ENCODE measurements around the gene ADAMTS9. TPM values are rescaled to one million over a fixed set of nuclear protein-coding genes. Genes with fewer than 3 reads are reported as not detected.

ADAMTS9 gene
- total RNA-seq, 1 experiment from 2014 or later = 1.8 TPM

- no peak overlapping the region for H3K27ac Mint-ChIP-seq (ENCODE audit: low read depth, unreplicated experiment)
- no peak overlapping the region for H3K4me3 Mint-ChIP-seq (ENCODE audit: unreplicated experiment)
- intact Hi-C loops (cut with micrococcal nuclease) = no loop called here
- BruUV-seq (replicated peaks) = no TSS peak
- no peaks in the 10 kb centered on the region for H3K27me3 Mint-ChIP-seq (ENCODE audit: insufficient read depth, unreplicated experiment)
- ChIA-PET POLR2A (no interaction called here), CTCF (interaction anchor here (1.0 kb wide), 1 partner anchor 12 kb away, joined by 3 read pairs; no protein-coding TSS in a partner anchor)
- H3K36me3 Mint-ChIP-seq (ENCODE audit: insufficient read depth, unreplicated experiment) = no peaks in the 10 kb centered on the region
- TF ChIP-seq CTCF (IDR thresholded peaks at IDR 0.05; ENCODE audit: unreplicated experiment) = no peak
- DNase-seq (ENCODE audit: unreplicated experiment) = no peak
- H3K4me1 Mint-ChIP-seq (ENCODE audit: insufficient read depth, unreplicated experiment) = no peaks in the 10 kb centered on the region
- H3K9me3 Mint-ChIP-seq (ENCODE audit: unreplicated experiment) = no peaks in the 10 kb centered on the region
Observed at GRCh38 chr3:64659617-64659978, 28.2 kb downstream of the ADAMTS9 start.

DNA sequence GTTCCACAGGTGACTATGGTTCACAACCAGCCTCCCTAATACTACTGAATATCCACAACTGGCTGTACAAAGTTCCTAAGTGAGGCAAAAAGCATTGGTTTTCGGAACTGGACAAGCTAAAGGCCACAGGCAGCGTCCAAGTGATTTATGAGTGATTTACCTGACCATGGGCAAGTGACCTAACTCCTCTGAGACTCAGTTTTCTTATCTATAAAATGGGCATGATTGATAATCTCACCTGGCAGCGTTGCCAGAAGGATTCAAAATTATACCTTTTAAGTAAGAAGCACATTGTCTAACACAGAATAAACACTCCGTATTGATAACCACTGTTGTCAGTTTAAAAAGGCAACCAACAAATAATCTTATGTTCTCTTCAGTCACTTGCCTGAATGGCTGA, 29.8 kb downstream of the ADAMTS9 start:
- DNase-seq (ENCODE audit: unreplicated experiment) = no peak
- intact Hi-C loops (cut with micrococcal nuclease) = no loop called here
- TF ChIP-seq CTCF (IDR thresholded peaks at IDR 0.05; ENCODE audit: unreplicated experiment) = no peak
- H3K27me3 Mint-ChIP-seq (ENCODE audit: insufficient read depth, unreplicated experiment) = no peaks in the 10 kb centered on the region
- H3K9me3 Mint-ChIP-seq (ENCODE audit: unreplicated experiment) = no peaks in the 10 kb centered on the region
- H3K27ac Mint-ChIP-seq (ENCODE audit: low read depth, unreplicated experiment) = no peak overlapping the region
- ChIA-PET POLR2A (no interaction called here), CTCF (no interaction called here)
- BruUV-seq (replicated peaks) = no TSS peak
- no peaks in the 10 kb centered on the region for H3K36me3 Mint-ChIP-seq (ENCODE audit: insufficient read depth, unreplicated experiment)
- H3K4me3 Mint-ChIP-seq (ENCODE audit: unreplicated experiment) = no peak overlapping the region
- no peaks in the 10 kb centered on the region for H3K4me1 Mint-ChIP-seq (ENCODE audit: insufficient read depth, unreplicated experiment)

DNA sequence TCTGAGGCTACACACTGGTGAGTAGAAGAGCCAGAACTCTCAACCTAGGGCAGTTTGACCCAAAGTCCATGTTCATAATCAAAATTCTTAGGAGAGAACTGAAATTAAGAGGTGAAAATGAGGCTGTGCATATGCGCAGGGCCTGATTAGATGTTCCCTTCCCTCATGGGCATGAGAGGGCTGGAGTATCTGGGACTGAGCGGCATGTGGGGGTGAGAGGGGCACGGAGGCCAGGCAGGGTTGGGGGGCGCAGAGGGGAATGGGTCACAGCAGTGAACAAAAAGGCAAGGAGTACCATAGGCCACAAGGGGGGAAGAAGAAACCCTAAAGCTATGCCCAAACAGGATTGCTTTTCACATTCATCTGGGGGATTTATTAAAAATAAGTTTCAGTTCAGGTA, 31.3 kb downstream of the ADAMTS9 start:
- CTCF ChIA-PET = no interaction called here

DNA sequence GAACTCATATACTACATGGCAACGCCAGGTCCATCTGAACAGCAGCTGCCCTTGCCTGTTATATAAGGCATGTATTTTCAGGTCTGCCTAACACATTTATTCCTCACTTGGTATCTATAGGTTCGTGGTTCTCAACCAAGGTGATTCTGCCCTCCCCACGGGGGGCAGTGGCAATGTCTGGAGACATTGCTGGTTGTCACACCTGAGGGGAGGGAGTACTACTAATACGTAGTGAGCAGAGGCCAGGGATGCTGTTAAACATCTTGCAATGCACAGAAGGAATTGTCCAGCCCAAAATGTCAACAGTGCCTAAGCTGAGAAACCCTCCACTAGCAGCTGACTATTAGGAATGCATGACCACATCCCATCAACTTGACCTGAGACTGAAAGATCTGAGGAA, 32.6 kb downstream of the ADAMTS9 start:
- Mint-ChIP-seq H3K27ac (ENCODE audit: low read depth, unreplicated experiment) (no peak overlapping the region), H3K36me3 (ENCODE audit: insufficient read depth, unreplicated experiment) (no peaks in the 10 kb centered on the region), H3K27me3 (ENCODE audit: insufficient read depth, unreplicated experiment) (no peaks in the 10 kb centered on the region), H3K4me3 (ENCODE audit: unreplicated experiment) (no peak overlapping the region), H3K4me1 (ENCODE audit: insufficient read depth, unreplicated experiment) (peaks cover 7% of the 10 kb centered on the region), H3K9me3 (ENCODE audit: unreplicated experiment) (no peaks in the 10 kb centered on the region)
- no peak for TF ChIP-seq CTCF (IDR thresholded peaks at IDR 0.05; ENCODE audit: unreplicated experiment)
- CTCF ChIA-PET = interaction anchor here (1.3 kb wide), 1 partner anchor 32 kb away, joined by 3 read pairs; no protein-coding TSS in a partner anchor
- POLR2A ChIA-PET = no interaction called here
- no TSS peak for BruUV-seq (replicated peaks)
- DNase-seq (ENCODE audit: unreplicated experiment) = no peak
- intact Hi-C loops (cut with micrococcal nuclease) = no loop called here

More for the DNA sequence above, 31.3 kb downstream of the ADAMTS9 start:
- no peak for TF ChIP-seq CTCF (IDR thresholded peaks at IDR 0.05; ENCODE audit: unreplicated experiment)
- no peak for DNase-seq (ENCODE audit: unreplicated experiment)
- no TSS peak for BruUV-seq (replicated peaks)
- Mint-ChIP-seq H3K4me3 (ENCODE audit: unreplicated experiment) (no peak overlapping the region), H3K27me3 (ENCODE audit: insufficient read depth, unreplicated experiment) (no peaks in the 10 kb centered on the region), H3K36me3 (ENCODE audit: insufficient read depth, unreplicated experiment) (no peaks in the 10 kb centered on the region), H3K4me1 (ENCODE audit: insufficient read depth, unreplicated experiment) (no peaks in the 10 kb centered on the region), H3K9me3 (ENCODE audit: unreplicated experiment) (no peaks in the 10 kb centered on the region), H3K27ac (ENCODE audit: low read depth, unreplicated experiment) (no peak overlapping the region)
- intact Hi-C loops (cut with micrococcal nuclease) = no loop called here
- POLR2A ChIA-PET = no interaction called here

Data from MCF 10A (cell line).